Left forelimb (tissue), 1 donor: ENCODE measurements around the gene CELF4.
"Not testable (repeated sequence)": the region's sequence is repeated elsewhere in the genome, so short reads cannot be mapped to it uniquely, and the experiment has no call there.

Experiments
- DNase-seq: peaks from one replicate; pipeline ENCODE4 v3.0.0-alpha.2; 2018; ENCODE audit warnings: low spot score

Gene CELF4

GRCh38 chr18:37390687-37391086 lies 174.9 kb downstream of the CELF4 start:
- DNase-seq = no peak

- DNase-seq = no peak
Observed at GRCh38 chr18:37389684-37390368, 175.8 kb downstream of the CELF4 start.

DNA sequence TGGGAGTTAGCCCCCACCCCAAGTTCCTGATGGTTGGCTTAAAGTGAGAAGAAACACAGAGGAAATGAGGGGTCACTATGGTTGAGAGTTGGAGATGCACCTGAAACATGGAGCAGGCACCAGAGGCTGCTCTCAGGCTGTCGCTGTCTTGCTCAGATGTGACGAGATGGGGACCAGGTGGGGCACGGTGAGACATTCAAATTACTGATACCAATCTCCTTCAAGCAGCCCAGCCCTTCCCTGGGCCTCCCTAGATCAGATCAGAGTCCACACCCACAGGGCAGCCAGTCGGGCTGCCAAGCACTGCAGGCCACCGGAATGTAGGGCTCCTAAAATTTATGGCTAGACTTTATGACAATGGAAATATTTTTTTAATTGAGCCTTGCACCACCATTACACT lies 176.6 kb downstream of the CELF4 start:
- no peak for DNase-seq

GRCh38 chr18:37388413-37388812 lies 177.2 kb downstream of the CELF4 start:
- no peak for DNase-seq

- no peak for DNase-seq
Observed at GRCh38 chr18:37385846-37386778, 179.5 kb downstream of the CELF4 start.

DNA sequence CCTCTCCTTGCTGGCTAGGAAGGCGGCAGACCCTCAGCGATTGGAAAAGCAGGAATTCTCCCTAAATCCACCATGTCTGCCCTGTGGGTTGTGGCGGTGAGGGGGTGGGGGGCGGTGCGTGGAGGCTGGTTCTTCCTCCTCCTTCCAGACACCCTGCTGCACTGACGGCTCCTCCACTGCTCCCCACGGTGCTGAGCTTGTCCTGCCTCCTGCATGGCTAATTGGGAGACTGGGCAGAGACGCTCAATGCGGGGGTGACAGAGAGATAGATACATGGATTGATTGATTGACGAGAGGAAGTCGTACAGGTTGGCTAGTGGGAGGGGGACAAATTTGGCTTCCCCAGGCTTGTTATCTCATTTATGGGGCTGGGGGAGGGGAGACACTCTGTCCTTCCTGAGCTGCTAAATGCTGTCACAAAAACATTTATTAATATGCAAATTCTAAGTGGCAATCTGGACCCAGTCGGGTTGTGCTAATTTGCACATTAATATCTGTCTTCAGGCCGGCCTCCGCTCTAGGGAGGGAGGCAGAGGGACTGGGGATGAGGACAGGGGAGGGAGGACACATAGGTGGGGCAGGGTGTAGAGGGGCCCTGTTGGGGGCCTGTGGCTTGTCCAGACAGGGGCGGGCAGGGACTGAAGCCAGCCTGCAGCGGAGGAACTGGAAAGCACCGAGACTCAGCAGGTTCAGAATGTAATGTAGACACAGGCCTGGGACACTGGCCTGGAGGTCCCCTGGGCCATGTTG lies 181.6 kb downstream of the CELF4 start:
- no peak for DNase-seq

DNA sequence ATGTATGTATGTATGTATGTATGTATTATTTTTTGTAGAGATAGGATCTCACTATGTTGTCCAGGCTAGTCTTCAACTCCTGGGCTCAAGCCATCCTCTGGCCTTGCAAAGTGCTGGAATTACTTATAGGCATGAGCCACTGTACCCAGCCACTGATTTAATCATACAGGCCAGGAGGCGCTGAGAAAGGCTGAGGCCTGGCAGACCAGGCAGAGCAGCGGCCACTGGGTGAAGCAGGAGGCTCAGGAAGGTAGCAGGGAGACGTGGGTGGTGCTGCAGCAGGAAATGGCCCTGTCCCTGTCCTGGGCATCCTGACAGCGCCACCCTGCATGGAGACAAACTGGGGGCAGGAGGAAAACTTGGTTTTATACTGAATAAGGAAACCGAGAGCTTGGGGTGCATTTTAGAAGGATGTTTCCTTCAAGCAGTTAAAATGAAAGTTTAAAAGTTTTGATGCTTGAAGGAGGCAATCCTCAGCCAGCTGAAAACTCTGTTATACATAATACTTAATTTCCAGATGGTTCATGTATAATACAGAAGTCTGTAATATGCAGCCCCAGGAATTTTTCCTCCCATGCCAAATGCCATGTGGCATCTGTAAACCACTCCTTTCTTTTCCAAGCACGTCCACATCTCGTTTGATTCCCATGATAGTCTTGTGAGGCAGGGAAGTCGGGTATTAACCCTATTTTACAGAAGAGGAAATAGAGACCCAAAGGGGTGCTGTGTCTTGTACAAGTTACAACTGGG lies 182.4 kb downstream of the CELF4 start:
- no peak for DNase-seq

DNA sequence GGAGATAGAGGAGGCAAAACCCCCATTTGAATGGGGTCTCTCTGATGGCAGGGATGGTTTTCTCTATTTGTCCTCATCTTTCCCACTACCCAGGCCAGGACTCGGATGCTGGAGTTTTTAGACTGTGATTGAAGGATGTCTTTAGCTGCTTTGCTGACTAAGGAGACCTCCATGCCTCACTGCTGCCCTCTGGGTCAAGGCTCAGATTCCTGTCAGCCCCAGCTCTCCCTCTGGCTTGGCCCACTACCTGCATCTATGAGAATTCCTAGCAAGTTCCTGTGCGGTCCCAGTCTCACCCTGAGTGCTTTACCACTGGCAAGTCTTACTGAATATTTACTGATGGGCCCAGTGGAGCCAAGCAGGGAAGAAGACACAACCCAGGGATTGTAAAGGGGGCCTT lies 184.0 kb downstream of the CELF4 start:
- no peak for DNase-seq

- DNase-seq = no peak
Observed at GRCh38 chr18:37380546-37381110, 185.0 kb downstream of the CELF4 start.

GRCh38 chr18:37378336-37379010 lies 187.1 kb downstream of the CELF4 start:
- no peak for DNase-seq

GRCh38 chr18:37375181-37375580 lies 190.4 kb downstream of the CELF4 start:
- DNase-seq = no peak

DNA sequence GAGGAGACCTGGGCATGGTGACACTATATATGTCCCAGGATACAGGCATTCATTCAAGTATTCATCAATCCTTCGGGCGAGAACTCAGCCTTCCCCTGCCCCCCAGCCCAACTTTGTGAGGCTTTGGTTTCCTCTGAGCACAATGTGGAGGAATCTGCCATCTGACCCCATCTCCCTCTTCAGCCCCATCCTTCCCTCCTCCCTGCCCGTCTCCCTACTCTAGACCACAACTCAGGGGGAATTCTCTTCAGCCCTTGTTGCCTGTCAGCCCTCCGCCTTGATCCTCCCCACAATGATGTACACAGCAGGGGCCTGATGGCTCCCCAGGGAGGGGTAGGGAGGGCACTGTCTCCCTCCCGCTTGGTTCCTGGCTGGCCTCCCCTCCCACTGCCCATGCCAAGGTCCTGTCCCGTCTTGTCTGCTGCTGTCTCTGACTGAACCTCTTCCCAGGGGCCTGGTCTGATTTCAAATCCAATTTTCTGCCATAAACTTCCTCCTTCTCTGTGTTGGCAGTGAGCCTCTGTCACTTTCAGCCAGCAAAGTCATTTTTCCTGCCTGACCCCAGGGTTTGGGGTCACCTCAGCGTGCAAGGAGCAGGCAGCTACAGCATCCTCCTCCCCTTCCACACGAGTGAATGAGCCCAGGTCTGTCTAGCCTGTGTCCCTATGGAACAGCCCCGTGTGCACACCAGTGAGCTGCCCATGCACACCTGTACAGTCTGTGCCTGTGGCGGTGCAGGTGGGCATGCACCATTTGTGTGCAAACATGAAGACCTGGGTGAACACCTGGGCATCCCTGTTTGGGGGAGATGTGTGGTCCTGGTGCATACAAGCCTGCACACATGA lies 197.3 kb downstream of the CELF4 start:
- DNase-seq = no peak

- no peak for DNase-seq
Observed at GRCh38 chr18:37364237-37364636, 201.4 kb downstream of the CELF4 start.

- DNase-seq = no peak
Observed at GRCh38 chr18:37362158-37362890, 203.3 kb downstream of the CELF4 start.

- DNase-seq = no peak
Observed at GRCh38 chr18:37361335-37362157, 204.1 kb downstream of the CELF4 start.

GRCh38 chr18:37358061-37358460 lies 207.5 kb downstream of the CELF4 start:
- DNase-seq = not testable (repeated sequence)

DNA sequence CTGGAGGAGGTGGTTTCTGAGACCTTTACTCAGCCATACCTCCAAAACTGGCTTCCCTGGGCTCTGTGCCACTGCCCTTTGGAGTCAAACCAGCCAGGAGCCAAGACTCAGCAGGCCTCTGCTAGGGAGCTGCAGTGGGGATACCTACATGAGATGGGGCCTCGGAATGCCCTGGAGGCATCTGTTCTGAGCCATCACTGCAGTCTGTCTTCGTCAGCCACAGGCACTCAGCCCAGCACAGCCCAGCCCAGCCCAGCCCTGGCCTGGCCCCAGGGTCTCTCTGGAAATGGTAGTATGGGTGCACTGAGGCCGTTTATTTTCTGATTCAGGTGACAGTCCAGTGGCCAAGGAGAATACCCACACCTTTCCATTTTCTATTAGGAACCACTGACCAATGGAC lies 209.8 kb downstream of the CELF4 start:
- no peak for DNase-seq

- DNase-seq = no peak
Observed at GRCh38 chr18:37351110-37351509, 214.5 kb downstream of the CELF4 start.
